HEK293 (cell line): ENCODE data around the gene ANAPC5.

Experiments
- CTCF ChIA-PET: fragments of 350-600 bp; formaldehyde crosslinking; extraction: SDS; loops from one replicate; lab custom pipeline; 2021; ENCODE audit warnings: antibody characterized with exemption; lab: Yijun Ruan, JAX
- POLR2A ChIA-PET: fragments of 300-600 bp; formaldehyde crosslinking; extraction: SDS; loops from one replicate; lab custom pipeline; 2020; ENCODE audit warnings: antibody characterized with exemption, inconsistent platforms; lab: Yijun Ruan, JAX
- H3K27ac ChIP-seq: fragments of 200-500 bp; sonication (Bioruptor generic); 2 replicates; pipeline ENCODE4 v1.5.1; 2014; ENCODE audit warnings: low read depth, low read length, control low read depth, inconsistent platforms; ENCODE audit errors: extremely low read depth
- H3K36me3 ChIP-seq, 2 experiments: fragments of 200-500 bp in 1 of 2; sonication (Bioruptor generic) in 1 of 2; 1 replicate in 1 of 2; 2 replicates in 1 of 2; pipeline ENCODE4 v1.5.1; 2014 to 2017; ENCODE audit warnings: inconsistent platforms in 2 of 2, low read length in 2 of 2; ENCODE audit not compliant: control insufficient read depth in 2 of 2, insufficient read depth in 1 of 2
- H3K4me1 ChIP-seq: fragments of 200-500 bp; sonication (Bioruptor generic); 2 replicates; pipeline ENCODE4 v1.5.1; 2014; ENCODE audit warnings: mild to moderate bottlenecking, low read length, inconsistent platforms; ENCODE audit not compliant: control insufficient read depth, insufficient read depth
- H3K4me3 ChIP-seq: 2 replicates; pipeline ENCODE4 v1.5.1; 2011; ENCODE audit warnings: low read depth, mild to moderate bottlenecking, control low read depth, low read length, moderate library complexity
- H3K9me3 ChIP-seq: fragments of 200-500 bp; sonication (Bioruptor generic); 2 replicates; pipeline ENCODE4 v1.5.1; 2014; ENCODE audit warnings: low read depth, low read length, inconsistent platforms; ENCODE audit not compliant: control insufficient read depth, insufficient read depth
- BCL11A ChIP-seq: fragments of 450-650 bp; formaldehyde crosslinking; IDR thresholded peaks from 2 replicates; pipeline ENCODE4 v1.5.1; 2016; ENCODE audit warnings: low read depth, missing biosample characterization, missing genetic modification characterization
- IKZF3 ChIP-seq: fragments of 450-650 bp; IDR thresholded peaks from 2 replicates; pipeline ENCODE4 v1.5.0; 2018; ENCODE audit warnings: missing biosample characterization, mild to moderate bottlenecking, missing genetic modification characterization, moderate library complexity
- KLF17 ChIP-seq: fragments of 450-650 bp; formaldehyde crosslinking; IDR thresholded peaks from 2 replicates; pipeline ENCODE4 v1.5.1; 2016; ENCODE audit warnings: missing biosample characterization, missing genetic modification characterization
- OSR2 ChIP-seq: fragments of 450-650 bp; formaldehyde crosslinking; IDR thresholded peaks from 2 replicates; pipeline ENCODE4 v1.5.1; 2016; ENCODE audit warnings: missing biosample characterization, missing genetic modification characterization
- PRDM1 ChIP-seq: fragments of 450-650 bp; formaldehyde crosslinking; IDR thresholded peaks from 2 replicates; pipeline ENCODE4; 2016; ENCODE audit warnings: missing biosample characterization, missing genetic modification characterization
- PRDM4 ChIP-seq: fragments of 450-650 bp; formaldehyde crosslinking; IDR thresholded peaks from 2 replicates; pipeline ENCODE4 v1.5.1; 2017; ENCODE audit warnings: missing biosample characterization, missing genetic modification characterization
- PRDM6 ChIP-seq: fragments of 450-650 bp; formaldehyde crosslinking; IDR thresholded peaks from 2 replicates; pipeline ENCODE4 v1.5.1; 2017; ENCODE audit warnings: missing biosample characterization, missing genetic modification characterization
- SCRT1 ChIP-seq: fragments of 450-650 bp; formaldehyde crosslinking; IDR thresholded peaks from 2 replicates; pipeline ENCODE4 v1.5.1; 2016; ENCODE audit warnings: missing biosample characterization, missing genetic modification characterization, borderline replicate concordance
- YY2 ChIP-seq: fragments of 450-650 bp; formaldehyde crosslinking; IDR thresholded peaks from 2 replicates; pipeline ENCODE4 v1.5.1; 2016; ENCODE audit warnings: missing biosample characterization, missing genetic modification characterization
- ZBTB17 ChIP-seq: fragments of 450-650 bp; formaldehyde crosslinking; IDR thresholded peaks from 2 replicates; pipeline ENCODE4 v1.5.1; 2016; ENCODE audit warnings: missing biosample characterization, missing genetic modification characterization
- ZNF138 ChIP-seq: fragments of 450-650 bp; formaldehyde crosslinking; IDR thresholded peaks from 2 replicates; pipeline ENCODE4 v1.5.1; 2016; ENCODE audit warnings: missing biosample characterization, missing genetic modification characterization, borderline replicate concordance
- ZNF148 ChIP-seq: fragments of 450-650 bp; formaldehyde crosslinking; IDR thresholded peaks from 2 replicates; pipeline ENCODE4 v1.5.0; 2017; ENCODE audit warnings: missing biosample characterization, missing genetic modification characterization, borderline replicate concordance
- ZNF48 ChIP-seq: fragments of 450-650 bp; formaldehyde crosslinking; IDR thresholded peaks from 2 replicates; pipeline ENCODE4 v1.5.1; 2016; ENCODE audit warnings: missing biosample characterization, missing genetic modification characterization
- ZNF549 ChIP-seq: fragments of 450-650 bp; IDR thresholded peaks from 2 replicates; pipeline ENCODE4 v1.5.1; 2018; ENCODE audit warnings: missing biosample characterization, missing genetic modification characterization, mild to moderate bottlenecking, inconsistent platforms, moderate library complexity
- ZNF580 ChIP-seq: fragments of 450-650 bp; formaldehyde crosslinking; IDR thresholded peaks from 2 replicates; pipeline ENCODE4 v1.5.1; 2016; ENCODE audit warnings: missing biosample characterization, missing genetic modification characterization
- ZNF585B ChIP-seq: fragments of 450-650 bp; formaldehyde crosslinking; IDR thresholded peaks from 2 replicates; pipeline ENCODE4 v1.5.1; 2016; ENCODE audit warnings: missing biosample characterization, missing genetic modification characterization
- ZNF664 ChIP-seq: fragments of 450-650 bp; formaldehyde crosslinking; IDR thresholded peaks from 2 replicates; pipeline ENCODE4 v1.5.1; 2016; ENCODE audit warnings: missing biosample characterization, missing genetic modification characterization
- ZNF704 ChIP-seq: fragments of 450-650 bp; formaldehyde crosslinking; IDR thresholded peaks from 2 replicates; pipeline ENCODE4 v1.5.1; 2016; ENCODE audit warnings: missing biosample characterization, missing genetic modification characterization
- ZSCAN30 ChIP-seq: fragments of 450-650 bp; IDR thresholded peaks from 2 replicates; pipeline ENCODE4 v1.5.1; 2018; ENCODE audit warnings: missing biosample characterization, mild to moderate bottlenecking, missing genetic modification characterization, moderate library complexity

ANAPC5 gene

GRCh38 chr12:121371404-121371803, 19.2 kb upstream of the ANAPC5 start:
- Histone ChIP-seq H3K4me1 (no peaks in the 10 kb centered on the region), H3K27ac (no peak overlapping the region), H3K36me3 (no peaks in the 10 kb centered on the region), H3K4me3 (no peak overlapping the region)
- no peak for TF ChIP-seq KLF17
- no peak for TF ChIP-seq ZNF148
- no peak for TF ChIP-seq PRDM4
- TF ChIP-seq ZNF664: no peak
- TF ChIP-seq ZNF48 (tag by site-specific recombination): no peak
- no peak for TF ChIP-seq ZNF138 (tag by site-specific recombination)
- TF ChIP-seq ZNF704: no peak
- TF ChIP-seq ZNF580 (tag by site-specific recombination): no peak
- TF ChIP-seq, all 188 proteins: peak for 0
- no peaks in the 10 kb centered on the region for H3K9me3 ChIP-seq
- CTCF ChIA-PET: interaction anchor here (1.3 kb wide), 1 partner anchor 37 kb away, joined by 6 read pairs; no protein-coding TSS in a partner anchor
- POLR2A ChIA-PET: interaction anchor here (0.6 kb wide), 1 partner anchor 165 kb away, joined by 4 read pairs; no protein-coding TSS in a partner anchor

GRCh38 chr12:121366063-121366459, 13.8 kb upstream of the ANAPC5 start:
- Histone ChIP-seq H3K4me1 (no peaks in the 10 kb centered on the region; the same call in 1 of the 2 replicates), H3K27ac (no peak overlapping the region), H3K36me3 (no peaks in the 10 kb centered on the region), H3K4me3 (no peak overlapping the region), H3K9me3 (no peaks in the 10 kb centered on the region)
- CTCF ChIA-PET: interaction anchor here (0.6 to 1.7 kb wide), 4 partner anchors 14 to 96 kb away, joined by 3 to 6 read pairs (median 4); no protein-coding TSS in a partner anchor
- POLR2A ChIA-PET: interaction anchor here (1.1 to 1.6 kb wide), 3 partner anchors 9 to 33 kb away, joined by 3 to 8 read pairs (median 4); partner anchors contain the start of genes ANAPC5 and RNF34
- TF ChIP-seq PRDM1 (tag by site-specific recombination) (0 out of 2 replicates have a peak, but pooled peaks have one; percentile 31), ZSCAN30 (tag by site-specific recombination) (no peak), BCL11A (tag by site-specific recombination) (no peak), ZNF549 (no peak), YY2 (tag by site-specific recombination) (no peak), PRDM6 (tag by site-specific recombination) (peak; percentile 80), SCRT1 (peak; percentile 62), OSR2 (tag by site-specific recombination) (peak; percentile 75), ZBTB17 (tag by site-specific recombination) (peak; percentile 60), ZNF580 (tag by site-specific recombination) (0 out of 2 replicates have a peak, but pooled peaks have one; percentile 18), IKZF3 (tag by site-specific recombination) (0 out of 2 replicates have a peak, but pooled peaks have one; percentile 12), ZNF585B (tag by site-specific recombination) (no peak)
